ENCODE data around the gene CD300LG.

Gene CD300LG

DNA sequence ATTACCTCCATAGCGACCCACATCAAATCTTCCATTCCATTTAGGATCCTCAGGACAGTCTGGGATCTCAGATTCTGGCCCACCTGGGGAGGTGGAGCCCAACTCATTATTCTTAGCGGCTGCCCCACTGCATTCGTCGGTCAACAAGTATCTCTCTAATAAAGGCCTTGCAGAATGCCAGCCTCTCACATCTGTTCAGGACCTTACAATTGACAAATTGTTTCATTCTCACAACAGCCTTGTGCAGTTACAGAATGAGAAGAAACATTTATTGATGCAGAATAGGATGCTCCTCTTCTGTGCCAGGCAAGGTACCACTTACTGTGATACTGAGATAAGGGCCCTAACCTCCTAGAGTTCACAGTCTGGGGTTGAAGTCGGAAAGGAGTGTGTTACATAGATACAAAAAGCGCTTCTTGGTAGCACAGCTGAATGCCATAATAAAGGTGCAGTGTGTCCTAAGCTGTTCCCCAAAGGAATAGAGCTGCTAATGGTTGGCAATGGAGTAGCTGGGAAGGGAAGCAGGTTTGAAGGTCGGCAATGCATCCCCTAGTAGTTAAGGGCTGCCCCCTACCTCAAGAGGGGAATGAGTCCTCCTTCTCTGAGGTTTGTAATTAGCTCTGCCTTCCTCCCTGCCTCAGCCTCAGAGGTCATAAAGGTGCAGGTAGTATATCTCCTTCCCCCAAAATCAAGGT is 62.7 kb downstream of the CD300LG start:
- TF ChIP-seq, protein P1, sequence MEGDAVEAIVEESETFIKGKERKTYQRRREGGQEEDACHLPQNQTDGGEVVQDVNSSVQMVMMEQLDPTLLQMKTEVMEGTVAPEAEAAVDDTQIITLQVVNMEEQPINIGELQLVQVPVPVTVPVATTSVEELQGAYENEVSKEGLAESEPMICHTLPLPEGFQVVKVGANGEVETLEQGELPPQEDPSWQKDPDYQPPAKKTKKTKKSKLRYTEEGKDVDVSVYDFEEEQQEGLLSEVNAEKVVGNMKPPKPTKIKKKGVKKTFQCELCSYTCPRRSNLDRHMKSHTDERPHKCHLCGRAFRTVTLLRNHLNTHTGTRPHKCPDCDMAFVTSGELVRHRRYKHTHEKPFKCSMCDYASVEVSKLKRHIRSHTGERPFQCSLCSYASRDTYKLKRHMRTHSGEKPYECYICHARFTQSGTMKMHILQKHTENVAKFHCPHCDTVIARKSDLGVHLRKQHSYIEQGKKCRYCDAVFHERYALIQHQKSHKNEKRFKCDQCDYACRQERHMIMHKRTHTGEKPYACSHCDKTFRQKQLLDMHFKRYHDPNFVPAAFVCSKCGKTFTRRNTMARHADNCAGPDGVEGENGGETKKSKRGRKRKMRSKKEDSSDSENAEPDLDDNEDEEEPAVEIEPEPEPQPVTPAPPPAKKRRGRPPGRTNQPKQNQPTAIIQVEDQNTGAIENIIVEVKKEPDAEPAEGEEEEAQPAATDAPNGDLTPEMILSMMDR (IDR thresholded peaks at IDR 0.05; ENCODE audit: low read depth, low read length) = no peak

DNA sequence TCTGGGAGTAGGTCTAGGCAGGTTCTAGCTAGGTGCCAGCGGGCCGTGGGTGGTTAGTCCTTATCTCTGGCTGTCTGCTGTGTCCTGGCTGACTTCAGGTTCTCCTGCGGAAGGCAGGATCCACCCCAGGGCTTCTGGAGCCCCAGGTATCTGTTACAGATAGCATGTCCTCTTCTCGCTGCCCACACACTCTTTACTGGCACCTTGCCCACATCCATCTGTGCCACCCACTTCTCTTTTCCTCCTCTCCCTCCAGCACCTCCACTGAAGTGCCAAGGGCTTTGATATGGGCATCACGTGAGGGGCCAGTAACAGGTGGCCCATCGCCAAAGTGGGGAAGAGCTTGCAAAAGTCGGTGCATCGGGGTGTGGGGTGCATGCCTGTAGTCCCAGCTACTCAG is 64.9 kb downstream of the CD300LG start:
- TF ChIP-seq, protein P1 (IDR thresholded peaks at IDR 0.05; ENCODE audit: low read depth, low read length) = no peak
- no peak for DNase-seq (ENCODE audit: extremely low read depth, low read depth)

More for the DNA sequence above, 62.7 kb downstream of the CD300LG start:
- no peak for DNase-seq (ENCODE audit: extremely low read depth, low read depth)

DNA sequence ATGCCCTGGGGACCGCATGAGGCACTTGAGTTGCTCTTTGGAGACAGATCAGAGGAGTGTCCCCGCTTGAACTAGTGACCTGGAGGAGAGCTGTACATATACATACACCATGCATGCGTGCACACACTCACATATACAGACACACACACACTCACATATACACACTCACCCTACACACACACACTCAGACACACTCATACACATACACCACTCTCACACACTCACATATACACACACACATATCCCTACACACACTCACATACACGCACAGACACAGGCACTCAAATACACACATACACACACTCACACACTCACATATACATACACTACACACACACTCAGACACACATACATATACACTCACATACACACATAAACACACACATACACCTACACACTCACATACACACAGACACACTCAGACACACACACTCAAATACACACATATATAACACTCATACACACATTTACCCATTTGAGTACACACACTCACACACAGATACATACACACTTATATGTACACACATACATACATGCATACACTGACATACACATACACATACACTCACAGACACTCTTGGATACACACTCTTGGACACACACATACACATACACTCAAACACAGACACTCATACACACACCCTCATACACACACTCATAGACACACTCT is 65.8 kb downstream of the CD300LG start:
- TF ChIP-seq, protein P1 (IDR thresholded peaks at IDR 0.05; ENCODE audit: low read depth, low read length) = no peak
- DNase-seq (ENCODE audit: extremely low read depth, low read depth) = no peak
